Limb (tissue), 2 donors: ENCODE results near the gene PALLD.

Source experiments
- DNase-seq, 2 donors: peaks; one replicate each; pipeline ENCODE4 v3.0.0-alpha.2; 2016; ENCODE audit errors: extremely low spot score in 2 of 2

PALLD gene

DNA sequence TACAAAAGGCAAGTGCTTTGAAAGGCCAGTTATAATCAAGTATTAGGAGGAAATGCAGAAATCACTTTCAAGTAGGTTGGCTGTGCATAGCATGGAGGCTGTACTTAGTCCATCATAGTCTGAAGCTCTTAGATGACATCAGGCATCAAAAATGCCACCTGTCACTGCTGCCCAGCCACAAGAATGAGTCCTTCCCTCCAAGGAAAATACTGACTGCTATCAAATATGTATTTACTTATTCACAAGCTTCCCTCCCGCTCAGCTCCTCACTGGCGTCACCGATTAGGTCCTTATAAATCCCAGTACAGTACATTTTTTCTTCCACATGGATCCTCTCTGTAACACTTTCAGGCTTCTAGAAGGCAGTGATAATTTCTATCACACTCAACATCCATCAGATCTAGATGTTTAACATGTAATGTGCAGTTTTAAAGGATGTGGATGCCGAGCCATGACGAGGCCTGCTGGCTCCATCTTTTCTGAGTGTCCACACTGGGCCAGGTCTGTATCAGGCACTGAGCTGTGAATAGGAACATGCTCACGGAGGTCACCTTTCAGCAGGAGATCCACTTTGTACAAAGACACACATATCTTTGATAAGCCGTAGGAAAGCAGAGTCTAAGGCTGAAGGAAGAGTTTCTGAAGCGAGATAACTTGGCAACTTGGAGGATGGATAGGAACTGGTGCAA, 121.9 kb downstream of the PALLD start:
- DNase-seq = no peak

DNA sequence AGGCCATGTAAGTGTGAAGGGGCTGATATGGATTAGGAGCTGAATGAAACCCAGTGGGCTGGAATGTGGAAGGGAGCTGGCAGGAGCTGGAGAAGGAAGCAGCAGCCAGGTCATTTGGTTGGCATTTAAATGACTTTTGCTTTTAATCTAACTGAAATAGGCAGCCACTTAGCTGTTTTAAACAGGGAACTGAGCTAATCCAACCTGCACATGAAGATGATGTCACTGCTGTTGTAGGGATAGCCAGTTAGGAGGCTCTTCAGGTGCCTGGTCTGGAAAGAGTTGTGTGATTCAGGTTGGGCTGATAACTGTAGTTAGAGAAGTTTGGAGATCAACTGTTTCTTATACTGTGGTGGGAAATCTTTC, 122.4 kb downstream of the PALLD start:
- no peak for DNase-seq

DNA sequence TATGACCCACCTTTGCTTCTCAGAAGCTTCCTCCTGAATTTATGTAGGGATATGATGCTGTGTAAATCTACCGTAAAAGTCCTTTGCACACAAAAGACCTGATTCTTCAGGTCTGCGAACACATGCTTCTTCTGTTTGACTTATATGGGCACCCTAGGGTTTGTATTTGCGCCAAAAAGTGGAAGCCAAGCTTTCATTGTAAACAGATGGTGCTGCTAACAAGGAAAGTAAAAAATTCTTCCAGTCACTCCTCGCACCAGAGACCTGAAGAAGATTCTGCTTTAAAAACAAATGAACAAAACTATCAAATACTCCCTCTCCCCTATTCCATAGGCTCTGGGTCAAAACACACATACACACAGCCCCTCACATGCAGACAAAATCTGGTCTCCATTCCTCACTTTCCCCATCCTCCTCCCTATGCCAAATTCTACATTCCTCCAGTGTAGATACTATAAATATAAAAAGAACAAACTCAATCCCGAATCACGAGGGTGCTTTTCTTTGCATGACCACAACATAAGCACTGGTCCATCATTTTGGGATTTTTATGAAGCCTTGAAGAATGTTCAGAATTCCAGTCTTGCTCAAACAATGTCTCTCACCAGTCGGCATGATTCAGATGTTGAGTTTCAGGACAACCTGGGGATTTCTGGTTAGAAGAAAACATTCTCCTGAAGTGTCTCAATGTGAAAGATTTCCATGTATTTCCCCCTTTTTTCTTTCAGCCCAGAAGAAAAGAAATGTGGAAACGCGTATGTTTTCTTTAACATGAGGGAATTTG, 125.1 kb downstream of the PALLD start:
- no peak for DNase-seq

DNA sequence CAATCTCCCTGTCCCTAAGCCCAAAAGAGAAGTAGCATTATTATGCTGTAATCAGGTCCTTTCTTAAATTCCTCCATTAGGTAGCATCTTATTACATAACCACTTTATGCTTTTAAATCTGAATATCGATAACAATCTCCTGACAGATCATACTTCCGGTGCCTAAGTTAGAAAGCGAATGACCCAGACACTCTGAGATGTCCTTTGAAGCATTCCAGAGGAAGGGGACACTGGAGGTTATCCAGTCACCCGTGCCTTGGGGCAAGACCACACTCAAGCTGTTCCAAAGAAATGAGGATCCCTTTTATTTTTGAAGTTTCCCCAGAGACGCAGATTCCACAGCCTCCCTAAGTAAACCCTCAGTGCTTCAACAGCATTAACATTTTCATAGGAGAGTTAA, 125.7 kb downstream of the PALLD start:
- no peak for DNase-seq

DNA sequence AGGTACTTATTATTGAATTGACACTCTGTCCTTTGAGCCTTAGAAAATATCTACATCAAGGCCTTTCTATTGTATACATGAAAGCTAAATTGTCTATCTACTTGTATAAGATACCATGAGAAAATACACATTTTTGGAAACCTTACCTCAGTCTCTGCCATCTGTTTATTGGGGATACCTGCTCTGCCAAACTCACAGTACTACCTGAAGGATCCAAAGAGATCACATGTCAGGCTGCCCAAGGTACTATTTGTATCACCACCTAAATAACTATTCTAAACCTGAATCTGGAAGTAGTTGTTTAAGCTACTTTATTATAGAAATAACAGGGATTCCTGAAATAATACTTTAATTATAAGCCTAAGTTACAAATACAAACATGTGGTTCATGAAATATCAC, 126.2 kb downstream of the PALLD start:
- no peak for DNase-seq

DNA sequence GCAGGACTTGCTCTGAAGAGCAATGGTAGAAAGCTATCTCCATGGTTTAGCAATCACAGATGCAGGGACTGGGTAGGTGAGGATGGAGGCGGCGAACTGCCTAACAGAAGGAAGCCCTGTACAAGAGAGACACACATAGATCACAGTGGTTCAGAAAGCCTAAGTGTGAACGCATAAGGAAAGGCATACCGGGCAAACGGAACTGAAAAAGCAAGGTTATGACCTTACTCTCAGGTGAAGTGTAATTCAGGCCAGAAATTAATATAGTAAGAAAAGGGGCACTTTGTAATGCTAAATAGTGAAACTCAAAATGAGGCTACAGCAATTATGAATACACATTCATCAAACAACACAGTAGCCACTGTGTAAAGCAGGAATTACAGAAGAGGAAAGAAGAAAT, 126.6 kb downstream of the PALLD start:
- DNase-seq = no peak

DNA sequence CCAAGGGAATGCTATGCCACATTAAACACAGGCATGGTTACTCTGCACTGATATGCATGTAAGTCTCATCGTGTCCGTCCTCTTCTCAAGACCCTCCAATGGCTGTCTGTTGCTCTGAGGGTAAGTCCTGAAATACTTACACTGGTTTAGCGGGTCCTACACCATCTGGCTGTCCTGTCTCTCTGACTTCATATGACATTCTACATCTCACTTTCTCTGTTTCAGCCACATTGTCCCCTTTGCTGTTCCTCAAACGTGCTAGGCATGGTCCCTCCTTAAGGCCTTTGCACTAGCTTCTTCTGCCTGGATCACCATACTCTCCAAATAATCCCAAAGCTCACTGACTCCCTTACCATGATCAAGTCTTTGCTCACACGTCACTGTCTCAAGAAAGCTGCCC, 131.4 kb downstream of the PALLD start:
- DNase-seq = no peak

DNA sequence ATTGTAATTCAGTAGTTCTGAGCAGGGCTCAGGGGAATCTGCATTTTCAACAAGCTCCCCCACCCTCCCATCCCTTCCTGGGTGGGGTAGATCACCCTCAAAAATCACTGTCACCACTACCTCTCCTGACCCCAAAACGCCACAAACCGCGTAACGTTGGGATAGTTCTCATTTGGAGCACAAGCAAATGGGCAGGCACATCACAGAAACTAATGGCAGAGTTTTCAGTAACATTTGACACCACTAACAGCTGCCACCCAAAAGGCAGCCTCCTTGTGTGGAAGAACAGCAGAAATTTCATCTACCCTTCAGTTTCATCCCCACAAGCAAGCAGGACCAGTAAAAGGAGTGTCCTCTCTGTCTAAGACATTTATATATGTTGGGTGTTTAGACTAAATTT, 132.7 kb downstream of the PALLD start:
- DNase-seq = no peak

DNA sequence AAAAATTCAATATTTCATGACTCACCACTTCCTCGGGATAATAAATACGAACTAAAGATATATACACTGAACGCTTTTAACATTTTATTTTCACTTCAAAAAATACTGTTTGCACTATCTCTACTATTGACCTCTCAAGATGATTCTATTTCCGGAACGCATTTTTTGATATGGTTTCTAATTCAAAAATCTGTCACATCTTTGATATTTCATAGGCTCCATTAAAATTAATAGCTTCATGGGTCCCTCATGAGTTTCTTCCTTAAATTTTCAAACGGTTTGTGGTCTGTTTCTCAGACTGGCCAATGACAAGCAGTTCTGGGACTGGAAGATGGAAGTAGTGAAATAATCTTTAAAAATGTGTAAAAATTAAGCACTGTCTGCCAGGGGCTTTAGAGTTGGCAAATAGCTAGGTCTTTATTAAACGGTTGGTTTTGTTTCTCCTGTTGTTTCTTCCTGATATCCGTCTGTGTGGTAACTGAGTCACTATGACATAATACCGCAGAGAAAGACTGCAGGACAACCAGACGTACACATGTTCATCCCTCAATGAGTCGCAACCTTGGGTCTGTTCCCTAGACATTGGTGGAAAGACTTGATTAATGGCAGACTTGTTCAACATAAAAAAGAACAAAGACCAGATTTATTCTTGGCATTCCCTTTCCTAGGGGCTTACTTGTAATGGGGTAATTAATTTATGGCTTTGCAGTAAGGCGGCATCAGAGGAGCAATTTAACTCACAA, 133.8 kb downstream of the PALLD start:
- no peak for DNase-seq

DNA sequence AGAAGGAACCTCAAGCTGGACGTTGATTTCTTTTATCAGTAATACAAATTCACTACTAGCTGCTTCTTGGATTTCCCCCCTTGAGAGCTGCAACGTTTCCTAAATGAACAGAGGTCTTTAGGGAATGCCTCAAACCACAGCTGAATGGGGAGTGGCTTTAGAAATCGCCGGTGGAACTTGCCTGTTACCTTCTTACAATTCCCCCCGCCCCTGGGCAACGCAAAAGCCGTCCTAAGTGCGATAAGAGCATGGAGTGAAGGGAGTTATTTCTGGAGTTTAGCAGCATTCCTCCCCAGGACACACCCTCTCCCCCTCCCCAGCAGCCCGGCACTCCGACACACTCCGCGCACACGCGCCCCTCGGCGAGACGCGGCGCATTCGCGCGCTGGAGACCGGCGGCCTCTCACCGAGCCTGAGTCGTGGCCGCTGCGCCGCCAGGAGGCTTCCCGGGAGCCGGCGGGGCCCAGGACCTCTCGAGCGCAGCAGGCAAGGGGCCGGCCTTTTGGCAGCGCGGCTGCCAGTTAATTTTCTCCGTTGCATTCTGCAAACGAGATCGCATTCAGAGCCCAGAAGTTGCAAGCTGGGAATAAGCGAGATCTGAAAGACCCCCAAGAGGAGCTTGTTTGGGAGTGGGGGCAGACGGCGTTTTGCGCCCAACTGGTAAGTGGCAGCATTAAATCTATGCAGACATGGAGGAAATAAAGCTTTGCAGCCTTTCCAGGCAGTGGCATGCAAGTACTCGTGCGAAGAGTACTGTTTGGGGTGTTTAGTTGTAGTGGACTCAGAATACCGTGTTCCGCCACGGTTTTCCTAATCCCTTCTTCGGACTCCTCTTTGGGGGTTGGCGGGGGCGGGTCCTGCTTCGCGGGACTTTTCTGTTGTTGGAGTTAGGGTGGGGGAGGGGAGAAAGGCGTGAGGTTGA, 134.7 kb downstream of the PALLD start:
- peak; percentile 76 to 85 for DNase-seq

DNA sequence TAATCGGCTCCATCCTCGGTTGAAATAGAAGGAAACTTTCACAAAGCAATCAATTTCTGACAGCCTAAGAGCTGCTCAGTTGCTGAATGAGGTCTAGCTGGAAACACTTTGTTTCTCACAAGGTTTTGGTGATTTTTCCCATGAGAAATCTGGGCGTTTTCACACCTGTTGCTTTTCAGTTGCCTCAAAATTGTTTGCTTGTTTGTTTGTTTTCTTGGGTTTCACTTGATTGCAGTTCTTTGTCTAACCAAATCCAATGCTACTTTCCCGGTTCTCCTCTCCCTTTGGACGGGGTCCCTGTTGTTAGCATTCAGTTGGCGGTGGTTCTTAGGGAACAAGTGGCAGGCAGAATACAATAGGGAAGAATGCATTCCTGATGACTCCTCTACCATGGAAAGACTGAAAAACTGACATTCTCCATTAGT, 135.5 kb downstream of the PALLD start:
- no peak for DNase-seq

DNA sequence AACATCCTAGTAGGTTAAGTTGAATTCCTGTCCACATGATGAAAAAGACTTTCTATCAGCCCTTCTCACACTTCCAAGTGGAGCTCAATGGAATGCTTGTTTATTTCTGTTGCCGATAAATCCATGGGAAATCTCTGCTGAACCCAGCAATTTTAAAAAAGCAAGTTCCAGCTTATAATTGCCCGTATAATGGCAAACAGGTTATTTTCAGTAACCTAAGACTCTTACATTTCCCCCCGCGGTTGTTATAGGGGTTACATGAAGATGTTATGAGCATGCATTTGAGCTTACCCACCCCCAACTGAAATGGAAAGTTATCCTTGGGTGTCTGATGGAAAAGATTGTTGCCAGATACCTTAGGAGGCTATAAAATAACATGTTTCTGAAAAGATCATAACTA, 136.2 kb downstream of the PALLD start:
- no peak for DNase-seq

DNA sequence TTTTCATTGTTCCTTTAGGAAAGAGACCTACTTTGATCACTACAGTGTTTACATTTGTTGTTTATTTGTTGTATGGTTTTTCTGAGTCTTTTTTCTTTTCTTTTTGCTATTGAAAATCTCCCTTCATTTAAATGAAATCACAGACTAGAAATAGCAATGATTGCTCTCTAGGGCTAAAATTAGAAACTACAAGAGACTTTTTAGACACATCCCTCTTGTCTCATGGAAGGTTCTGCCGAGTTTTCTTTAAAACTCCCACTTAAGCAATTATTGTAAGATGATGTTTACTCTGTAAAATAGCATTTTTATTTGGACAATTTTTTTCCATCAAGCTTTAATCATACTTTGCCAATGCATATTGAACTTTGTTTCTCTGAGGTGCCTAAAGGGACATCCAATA, 136.6 kb downstream of the PALLD start:
- no peak for DNase-seq

DNA sequence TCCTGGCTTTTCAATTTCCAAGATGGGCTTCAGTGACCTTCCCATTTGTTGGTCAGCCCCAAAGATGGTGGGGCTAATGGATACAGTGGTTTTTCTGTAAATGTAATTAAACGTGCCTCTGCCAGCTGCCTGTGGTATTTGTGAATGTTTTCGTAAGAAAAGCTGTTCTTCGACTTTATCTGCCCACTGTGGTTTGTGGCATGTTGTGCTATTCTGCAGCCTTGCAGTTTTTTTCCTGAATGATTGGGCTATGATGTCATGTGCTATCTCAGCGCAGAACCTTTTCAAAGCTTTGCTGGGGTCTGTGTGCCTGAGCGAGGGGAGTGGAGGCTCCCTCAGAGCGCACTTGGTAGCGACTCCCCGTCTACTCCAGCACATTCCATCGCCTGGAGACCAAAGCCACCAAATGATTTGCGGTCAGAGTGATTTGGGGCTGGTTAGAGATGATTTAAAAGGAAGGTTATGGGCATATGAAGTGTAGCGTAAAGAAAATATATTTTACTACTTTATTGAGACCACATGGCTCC, 137.5 kb downstream of the PALLD start:
- DNase-seq = peak; percentile 75 to 85

DNA sequence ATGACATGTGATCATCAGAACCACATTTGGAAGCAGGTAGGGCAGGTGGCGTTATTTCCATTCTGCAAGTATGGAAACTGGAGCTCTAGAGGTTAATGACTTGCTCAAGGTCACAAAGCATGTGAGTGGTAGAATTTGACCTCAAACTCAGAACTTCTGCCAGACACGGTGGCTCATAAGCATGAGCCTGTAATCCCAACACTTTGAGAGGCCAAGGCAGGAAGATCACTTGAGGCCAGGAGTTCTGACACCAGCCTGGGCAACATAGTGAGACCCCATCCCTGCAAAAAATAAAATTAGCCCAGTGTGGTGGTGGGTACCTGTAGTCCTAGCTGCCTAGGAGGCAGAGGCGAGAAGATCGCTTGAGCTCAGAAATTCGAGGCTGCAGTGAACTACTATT, 139.2 kb downstream of the PALLD start:
- no peak for DNase-seq

DNA sequence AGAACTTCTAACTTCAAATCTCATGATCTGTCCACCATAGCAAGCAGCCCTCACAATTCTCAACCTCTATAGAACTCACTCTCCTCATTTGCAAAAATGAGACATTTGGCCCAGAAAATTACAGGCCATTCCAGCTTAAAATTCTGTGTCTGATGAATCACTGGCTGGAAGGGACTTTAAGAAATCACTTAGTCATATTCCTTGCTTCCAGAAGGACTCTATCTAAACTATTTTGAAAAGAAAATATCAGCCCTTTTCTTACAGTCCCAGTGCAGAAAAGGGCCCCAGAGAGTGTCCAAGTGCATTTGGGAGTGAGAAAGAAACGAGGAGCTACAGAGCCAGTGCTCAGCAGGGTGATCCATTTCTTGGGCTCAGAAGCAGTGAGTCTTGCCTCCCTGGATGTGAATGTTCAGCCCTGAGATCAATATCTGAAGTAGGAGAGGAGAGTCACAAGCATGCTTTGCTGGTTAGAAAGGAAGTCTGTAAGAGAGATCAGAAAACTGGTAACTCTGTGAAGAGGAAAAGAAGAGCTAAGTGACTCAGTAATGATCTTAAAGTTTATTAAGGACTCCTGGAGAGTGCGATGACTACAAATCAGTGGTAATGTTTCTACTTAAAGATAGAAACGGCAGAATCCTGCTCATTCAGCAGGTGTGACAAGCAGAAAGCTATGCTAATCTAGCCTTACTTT, 139.8 kb downstream of the PALLD start:
- DNase-seq = no peak

DNA sequence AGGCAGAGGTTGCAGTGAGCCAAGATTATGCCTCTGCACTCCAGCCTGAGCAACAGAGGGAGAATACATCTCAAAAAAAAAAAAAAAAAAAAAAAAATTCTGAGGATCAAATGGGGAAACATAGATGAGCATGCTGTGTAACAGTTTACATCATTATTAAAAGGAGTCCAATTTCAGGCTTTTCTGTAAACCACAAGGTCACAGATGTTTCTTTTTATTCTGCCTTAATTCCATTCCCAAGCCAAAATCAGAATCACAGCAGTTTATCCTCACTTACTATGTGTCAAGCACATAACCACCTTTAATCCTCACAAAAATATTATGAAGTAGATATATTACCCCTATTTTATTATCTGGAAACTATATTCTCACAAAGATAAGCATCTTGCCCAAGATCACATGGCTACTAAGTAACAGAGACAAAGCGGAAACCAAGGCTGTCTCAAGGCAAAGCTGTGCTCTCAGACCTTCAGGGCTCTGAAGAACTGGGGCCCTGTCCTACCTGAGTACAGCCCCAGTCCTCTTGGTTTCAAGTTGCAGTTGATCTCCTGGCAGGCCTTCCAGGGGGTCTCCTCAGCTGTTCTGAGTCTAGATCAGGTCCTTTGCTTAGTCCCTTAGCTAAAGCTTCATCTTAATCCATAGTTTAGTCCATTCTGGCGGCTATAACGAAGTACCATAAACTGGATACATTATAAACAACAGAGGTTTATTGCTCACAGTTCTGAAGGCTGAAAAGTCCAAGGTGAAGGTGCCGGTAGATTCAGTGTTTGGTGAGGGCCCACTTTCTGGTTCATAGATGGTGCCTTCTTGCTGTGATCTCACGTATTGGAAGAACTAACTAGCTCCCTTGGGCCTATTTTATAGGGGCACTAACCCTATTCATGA, 141.3 kb downstream of the PALLD start:
- DNase-seq = no peak

DNA sequence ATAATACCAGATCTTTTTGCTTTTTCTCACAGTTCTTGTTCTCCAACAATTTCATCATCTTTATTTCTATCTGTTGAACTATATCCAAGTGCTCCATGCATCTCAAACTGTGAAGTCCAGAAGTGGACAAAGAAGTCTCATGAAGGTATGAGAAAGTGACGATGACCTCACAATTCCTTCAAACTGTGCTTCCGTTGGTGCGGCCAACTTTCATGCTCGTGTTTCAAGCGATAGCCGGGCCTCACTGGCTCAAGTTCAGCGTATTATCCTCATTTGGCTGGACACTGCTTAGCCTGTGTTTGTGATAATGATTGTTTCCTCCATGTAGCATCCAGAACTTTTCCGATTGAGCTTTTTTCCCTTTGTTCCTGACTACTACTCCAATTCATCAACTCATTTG, 143.1 kb downstream of the PALLD start:
- DNase-seq = no peak

DNA sequence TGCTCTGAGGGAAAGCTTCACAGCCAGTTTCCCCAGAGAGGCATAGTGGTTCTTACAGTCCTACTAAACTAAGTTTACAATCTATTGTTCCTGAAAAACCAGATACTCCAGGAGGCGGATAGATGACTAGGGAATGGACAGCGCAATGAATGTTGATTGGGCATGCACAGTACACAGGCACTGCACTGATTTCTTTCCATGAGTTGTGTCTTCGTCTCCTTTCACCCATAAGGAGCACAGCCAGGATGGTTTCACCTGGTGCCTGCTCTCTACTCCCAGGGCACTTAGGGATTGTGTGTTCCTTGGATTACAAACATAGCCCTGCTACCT, 144.9 kb downstream of the PALLD start:
- no peak for DNase-seq

DNA sequence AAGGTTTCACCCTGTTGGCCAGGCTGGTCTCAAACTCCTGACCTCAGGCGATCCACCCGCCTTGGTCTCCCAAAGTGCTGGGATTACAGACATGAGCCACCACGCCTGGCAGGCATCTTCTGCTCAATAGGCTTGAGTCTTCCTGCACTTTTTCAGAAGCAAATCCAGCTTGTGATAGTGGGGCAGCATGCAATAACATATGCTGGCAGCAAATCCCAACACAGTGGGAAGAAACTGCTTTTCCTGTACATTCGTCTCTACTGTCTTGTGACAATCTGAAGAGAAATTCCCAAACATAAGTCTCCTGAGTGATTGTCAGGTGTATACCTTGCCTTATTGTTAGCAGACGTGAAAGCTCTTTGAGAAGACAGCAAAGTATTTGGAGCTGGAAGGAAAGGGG, 145.7 kb downstream of the PALLD start:
- no peak for DNase-seq
